Stimulated activated CD4-positive, alpha-beta T cell treated with anti-CD3 and anti-CD28 coated beads, Interleukin-15, amount 100 ng/mL, for 48 hours (primary cell): ENCODE measurements around the gene PGA4.

Experiments used
- DNase-seq, 2 donors: peaks; one replicate each; pipeline ENCODE4 v3.0.0-alpha.2; 2020; ENCODE audit warnings: low read depth in 2 of 2

Gene PGA4

DNA sequence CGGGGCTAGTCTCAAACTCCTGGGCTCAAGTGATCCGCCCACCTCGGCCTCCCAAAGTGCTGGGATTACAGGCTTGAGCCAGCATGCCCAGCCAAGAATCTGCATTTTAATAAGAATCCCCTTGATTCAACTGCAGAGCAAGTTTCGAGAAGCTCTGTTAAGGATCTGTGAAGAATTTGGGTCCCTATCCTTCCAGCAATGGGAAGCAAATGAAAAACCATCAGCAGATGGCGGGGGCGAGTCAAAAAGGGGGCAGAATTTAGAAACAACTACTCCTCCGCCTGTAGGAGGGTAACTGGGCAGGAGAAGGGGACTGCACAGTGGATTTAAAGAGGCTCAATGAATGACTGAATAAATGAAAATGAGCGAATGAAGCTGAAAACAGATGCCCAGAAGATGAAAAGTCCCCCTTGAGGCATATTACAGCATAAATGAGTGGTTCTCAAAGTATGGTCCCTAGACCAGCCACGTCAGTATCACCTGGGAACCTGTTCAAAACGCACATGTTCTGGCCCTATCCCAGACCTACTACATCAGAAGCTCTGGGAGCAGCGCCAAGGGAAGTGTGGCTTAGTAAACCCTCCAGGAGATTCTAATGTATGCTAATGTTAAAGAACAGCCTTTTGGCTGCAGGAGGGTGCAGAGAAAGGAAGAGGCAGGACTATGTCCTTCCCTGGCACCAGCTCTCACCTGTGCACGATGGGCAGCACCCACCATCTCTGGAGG, 58.0 kb downstream of the PGA4 start:
- DNase-seq, result no peak

DNA sequence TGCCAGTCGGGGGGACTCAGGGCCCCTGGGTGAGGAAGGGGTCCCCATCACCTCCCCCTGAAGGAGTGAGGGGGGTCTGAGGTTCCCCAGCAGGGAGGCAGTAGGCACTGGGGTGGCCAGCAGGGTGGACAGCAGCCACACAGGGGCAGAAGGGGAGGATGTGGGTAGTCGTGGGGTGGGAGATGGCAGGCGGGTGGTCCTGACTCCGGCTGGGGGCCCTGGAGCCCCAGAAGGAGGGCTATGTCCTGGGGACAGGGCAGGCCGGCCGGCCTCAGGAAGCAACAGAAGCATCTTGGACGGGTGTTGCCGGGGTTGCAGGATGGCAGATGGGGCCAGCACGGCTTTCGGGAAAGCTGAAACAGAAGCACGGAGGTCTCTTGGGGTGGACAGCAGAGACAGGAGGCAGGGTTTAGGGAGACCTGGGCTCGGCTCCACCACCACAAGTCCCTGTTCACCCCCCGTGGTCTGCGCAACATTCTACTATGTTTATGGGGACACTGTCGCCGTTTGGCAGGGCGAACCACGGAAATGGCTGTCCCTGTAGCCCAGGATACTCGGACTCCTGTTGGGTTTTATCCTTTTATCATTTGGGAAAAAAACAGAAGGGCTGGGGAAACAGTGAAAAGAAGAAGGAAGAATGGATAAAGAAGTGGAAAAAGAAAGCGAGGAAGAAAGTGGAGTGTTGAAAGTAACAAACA, 58.9 kb downstream of the PGA4 start:
- DNase-seq, result no peak
